GM12878 (cell line): ENCODE measurements around the gene SUFU. TPM values are rescaled to one million over a fixed set of nuclear protein-coding genes. Genes with fewer than 3 reads are reported as not detected.
"Not testable (repeated sequence)": the region's sequence is repeated elsewhere in the genome, so short reads cannot be mapped to it uniquely, and the experiment has no call there.

Source experiments
- ATAC-seq: fragments of 200-7000 bp; cut with Tn5 transposase; 3 replicates; pipeline ENCODE4 v1.9.1; 2020; ENCODE audit warnings: mild to moderate bottlenecking, moderate library complexity
- BruUV-seq: library from RNA; stranded (reverse); fragments of 400-500 nt; replicated peaks from 2 replicates; lab custom pipeline; 2021; lab: Mats Ljungman, UMichigan
- CTCF ChIA-PET: fragments of 300-600 bp; sonication (Branson Sonifier 250); formaldehyde crosslinking; extraction: SDS; loops from one replicate; lab custom pipeline; 2021; ENCODE audit warnings: inconsistent platforms; lab: Yijun Ruan, JAX
- POLR2A ChIA-PET: fragments of 350-600 bp; formaldehyde crosslinking; extraction: SDS; loops from one replicate; lab custom pipeline; 2021; ENCODE audit warnings: inconsistent platforms; lab: Charles Lee
- RAD21 ChIA-PET: fragments of 300-600 bp; sonication (Branson Sonifier 250); formaldehyde crosslinking; loops from one replicate; lab custom pipeline; 2023; ENCODE audit warnings: antibody characterized with exemption; ENCODE audit not compliant: unreplicated experiment; lab: Charles Lee
- SMC1A ChIA-PET: fragments of 300-600 bp; sonication (Branson Sonifier 250); formaldehyde crosslinking; loops from one replicate; lab custom pipeline; 2023; ENCODE audit not compliant: unreplicated experiment, uncharacterized antibody; lab: Charles Lee
- DNase-seq: peaks from one replicate; pipeline ENCODE4 v3.0.0-alpha.2; 2011; ENCODE audit warnings: low read depth, low spot score
- FAIRE-seq: peaks from 3 replicates; lab custom pipeline; 2011; peaks lifted over from hg19 to GRCh38; lab: Jason Lieb, UNC
- H2AFZ ChIP-seq: 2 replicates; pipeline ENCODE4 v1.6.0; 2011; ENCODE audit warnings: low read depth, low read length, control low read depth; ENCODE audit not compliant: control insufficient read depth
- H3K27ac ChIP-seq: 2 replicates; pipeline ENCODE4 v1.5.1; 2011; ENCODE audit warnings: control low read depth; ENCODE audit not compliant: control insufficient read depth, insufficient read depth
- H3K27me3 ChIP-seq, 2 experiments: replicated peaks in 1 of 2; 2 replicates each; pipeline versions ENCODE4 v1.6.0 to v1.6.1; 2011; ENCODE audit warnings: low read length in 1 of 2; ENCODE audit not compliant: control insufficient read depth in 2 of 2, insufficient read depth in 2 of 2
- H3K36me3 ChIP-seq, 2 experiments: 2 replicates each; pipeline ENCODE4 v1.5.1; 2011; ENCODE audit warnings: low read length in 1 of 2; ENCODE audit not compliant: control insufficient read depth in 2 of 2, insufficient read depth in 2 of 2
- H3K4me1 ChIP-seq: 2 replicates; pipeline ENCODE4 v1.6.1; 2011; ENCODE audit warnings: mild to moderate bottlenecking, low read length, moderate library complexity, mixed read lengths; ENCODE audit not compliant: control insufficient read depth, insufficient read depth
- H3K4me2 ChIP-seq: 2 replicates; pipeline ENCODE4 v1.6.0; 2011; ENCODE audit warnings: control low read depth; ENCODE audit not compliant: control insufficient read depth, insufficient read depth
- H3K4me3 ChIP-seq: fragments of 200-600 bp; sonication (generic); 2 replicates; pipeline ENCODE4 v1.5.1; 2016
- H3K79me2 ChIP-seq: 2 replicates; pipeline ENCODE4 v1.6.0; 2011; ENCODE audit warnings: low read length; ENCODE audit not compliant: control insufficient read depth, insufficient read depth
- H3K9ac ChIP-seq: 2 replicates; pipeline ENCODE4 v1.8.0; 2011; ENCODE audit warnings: low read length, control low read depth, mixed read lengths; ENCODE audit not compliant: control insufficient read depth, insufficient read depth
- H3K9me3 ChIP-seq: replicated peaks from 3 replicates; pipeline ENCODE4 v1.5.1; 2011; ENCODE audit warnings: mild to moderate bottlenecking, low read length; ENCODE audit not compliant: control insufficient read depth, insufficient read depth
- H4K20me1 ChIP-seq: 2 replicates; pipeline ENCODE4 v1.6.0; 2011; ENCODE audit not compliant: control insufficient read depth, insufficient read depth
- ATF7 ChIP-seq: fragments of 450-650 bp; IDR thresholded peaks from 2 replicates; pipeline ENCODE4 v1.6.1; 2016; ENCODE audit warnings: low read depth, mild to moderate bottlenecking
- CEBPB ChIP-seq, 2 experiments: fragments of 150-350 bp in 1 of 2; IDR thresholded peaks; 2 replicates each; pipeline ENCODE4 v1.6.1; 2012 to 2014; ENCODE audit warnings: low read depth in 2 of 2, low read length in 2 of 2, borderline replicate concordance in 1 of 2, inconsistent platforms in 1 of 2
- CHD4 ChIP-seq: fragments of 200-600 bp; sonication (generic); IDR thresholded peaks from 2 replicates; pipeline ENCODE4 v1.6.1; 2016; ENCODE audit warnings: mild to moderate bottlenecking
- HDAC2 ChIP-seq: fragments of 200-600 bp; sonication (generic); IDR thresholded peaks from 2 replicates; pipeline ENCODE4 v1.6.1; 2017
- NFXL1 ChIP-seq: fragments of 450-650 bp; IDR thresholded peaks from 2 replicates; pipeline ENCODE4 v1.6.1; 2017; ENCODE audit warnings: antibody characterized with exemption, mild to moderate bottlenecking, borderline replicate concordance
- NFYA ChIP-seq: IDR thresholded peaks from 2 replicates; pipeline ENCODE4 v1.6.1; 2011; ENCODE audit warnings: low read depth, mild to moderate bottlenecking, low read length, improper control_type of control experiment, borderline replicate concordance
- NR2C2 ChIP-seq: IDR thresholded peaks from 2 replicates; pipeline ENCODE4 v1.6.1; 2011; ENCODE audit warnings: borderline replicate concordance, low read depth; ENCODE audit not compliant: control insufficient read depth, insufficient read length
- PML ChIP-seq: IDR thresholded peaks from 2 replicates; pipeline ENCODE4 v1.6.1; 2012; ENCODE audit warnings: low read length, inconsistent platforms
- POU2F2 ChIP-seq: IDR thresholded peaks from 3 replicates; pipeline ENCODE4 v1.6.1; 2011; ENCODE audit warnings: low read depth, mild to moderate bottlenecking, low read length, borderline replicate concordance
- RB1 ChIP-seq: fragments of 450-650 bp; formaldehyde crosslinking; IDR thresholded peaks from 2 replicates; pipeline ENCODE4 v1.6.1; 2017; ENCODE audit warnings: mild to moderate bottlenecking, borderline replicate concordance
- SP1 ChIP-seq: IDR thresholded peaks from one replicate; pipeline ENCODE4 v1.6.1; 2011; ENCODE audit warnings: low read depth, low read length
- STAT3 ChIP-seq: IDR thresholded peaks from 2 replicates; pipeline ENCODE4 v1.6.1; 2011; ENCODE audit warnings: low read depth, low read length, improper control_type of control experiment
- SUPT20H ChIP-seq: IDR thresholded peaks from 2 replicates; pipeline ENCODE4 v1.6.1; 2011; ENCODE audit warnings: low read depth, mild to moderate bottlenecking, low read length, moderate library complexity, borderline replicate concordance; ENCODE audit not compliant: control insufficient read depth
- WGBS: methylation state at CpG from one replicate; pipeline ENCODE4 v1.1.6; 2016; ENCODE audit warnings: low lambda C conversion rate; ENCODE audit not compliant: insufficient replicate concordance, insufficient coverage; ENCODE audit errors: missing lambda C conversion rate; 5-methylcytosine and 5-hydroxymethylcytosine counted together
- in situ Hi-C: fragments of 300-500 bp; cut with MboI; formaldehyde crosslinking; loops from 9 replicates; pipeline ENCODE4 v1.14.3; 2018; ENCODE audit warnings: mixed read lengths
- intact Hi-C: fragments of 100-400 bp; cut with micrococcal nuclease; formaldehyde crosslinking; loops from one replicate; pipeline ENCODE4 v1.14.2; 2022; ENCODE audit not compliant: unreplicated experiment
- polyA plus RNA-seq, 11 experiments: library from polyadenylated mRNA; depleted of rRNA in 4 of 11; unstranded in 6 of 11; stranded (reverse) in 5 of 11; fragments of >200 nt; fragmentation: Nextera tagmentation in 4 of 11; fragmentation: Illumina TruSeq in 1 of 11; extraction: Ambion mirVana in 4 of 11; extraction: Trizol in 1 of 11; gene quantifications; 1 replicate in 1 of 11; 2 replicates in 10 of 11; pipeline versions ENCODE4 v1.2.1 to v1.2.3, GENCODE V29; 2011 to 2016; ENCODE audit warnings: inconsistent platforms in 2 of 11, missing spikeins in 2 of 11, low read depth in 1 of 11
- total RNA-seq, 4 experiments: library from RNA; depleted of rRNA in 3 of 4; stranded (reverse); fragments of >200 nt in 3 of 4; fragmentation: Illumina TruSeq in 1 of 4; extraction: Trizol in 1 of 4; gene quantifications; 2 replicates each; pipeline versions ENCODE4 v1.2.1 to v1.2.3, GENCODE V29; 2013 to 2021
- TF ChIP-seq, protein P1 (sequence below): IDR thresholded peaks from 2 replicates; pipeline ENCODE4 v1.6.1; 2012; ENCODE audit warnings: low read depth, low read length, improper control_type of control experiment
- TF ChIP-seq, protein P2 (sequence below): fragments of 450-650 bp; IDR thresholded peaks from 2 replicates; pipeline ENCODE4 v1.6.1; 2017; ENCODE audit warnings: borderline replicate concordance

The SUFU gene
- total and polyA plus RNA-seq, 10 of the 15 experiments (the other 5 are each of a cell fraction or from before 2014, with no cell fraction given): 0.68 to 7.7 (median 2.4) TPM

DNA sequence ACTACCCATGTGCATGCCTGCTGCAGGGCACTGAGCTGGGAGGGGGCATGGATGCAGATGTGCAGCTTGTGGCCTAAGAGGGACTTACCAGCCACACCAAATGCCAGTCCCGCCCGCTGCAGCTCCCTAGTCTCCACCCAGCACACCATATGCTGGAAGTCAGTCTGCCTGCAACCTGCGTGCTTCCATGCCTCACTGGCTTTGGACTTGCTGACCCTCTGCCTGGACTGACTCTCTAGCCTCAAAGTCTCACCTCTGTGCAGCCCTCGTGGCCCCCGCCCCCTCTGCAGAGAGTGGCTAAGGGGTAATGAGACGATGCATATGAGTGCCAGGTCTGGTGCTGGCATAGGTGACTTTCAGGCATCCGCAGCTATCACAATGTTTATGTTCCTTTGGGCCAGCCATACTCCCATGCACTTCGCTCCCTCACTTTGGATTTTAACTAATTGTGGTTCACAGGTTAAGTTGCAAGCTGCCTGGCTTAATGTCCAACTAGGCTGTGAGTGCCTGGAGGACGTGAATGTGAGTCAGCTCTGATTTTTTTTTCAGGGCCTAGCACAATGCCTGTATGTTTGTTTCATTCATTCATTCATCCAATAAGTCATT, 162.2 kb downstream of the SUFU start:
- peaks cover 10% of the 10 kb centered on the region for H3K4me1 ChIP-seq
- SMC1A ChIA-PET: interaction anchor here (0.7 to 1.9 kb wide), 5 partner anchors 10 to 162 kb away, joined by 3 to 5 read pairs (median 3); partner anchors contain the start of genes SUFU and TRIM8
- H3K9ac ChIP-seq: no peak overlapping the region
- RAD21 ChIA-PET: interaction anchor here (1.1 to 1.4 kb wide), 2 partner anchors 10 to 13 kb away, joined by 5 read pairs; no protein-coding TSS in a partner anchor
- no TSS peak for BruUV-seq
- H4K20me1 ChIP-seq: no peaks in the 10 kb centered on the region
- POLR2A ChIA-PET: interaction anchor here (0.5 to 1.9 kb wide), 4 partner anchors 9 to 674 kb away, joined by 4 to 7 read pairs (median 5); partner anchors contain the start of gene TRIM8
- FAIRE-seq (no peak), DNase-seq (no peak), ATAC-seq (no peak)
- WGBS: 84% methylated on average over 9 of the region's 9 CpGs
- intact Hi-C loops (no loop called here), in situ Hi-C loops (no loop called here)
- no peaks in the 10 kb centered on the region for H3K27me3 ChIP-seq
- CTCF ChIA-PET: interaction anchor here (0.6 to 9.4 kb wide), 4 partner anchors 10 to 70 kb away, joined by 3 to 82 read pairs (median 4); no protein-coding TSS in a partner anchor
- H3K27ac ChIP-seq: no peak overlapping the region
- no peak overlapping the region for H2AFZ ChIP-seq
- H3K36me3 ChIP-seq: no peaks in the 10 kb centered on the region
- H3K4me2 ChIP-seq: no peak overlapping the region
- no peaks in the 10 kb centered on the region for H3K79me2 ChIP-seq
- H3K9me3 ChIP-seq: no peaks in the 10 kb centered on the region
- TF ChIP-seq POU2F2: no peak
- no peak for TF ChIP-seq STAT3
- TF ChIP-seq NFYA: no peak
- TF ChIP-seq NR2C2: no peak
- no peak for TF ChIP-seq RB1
- TF ChIP-seq SP1: no peak
- no peak for TF ChIP-seq HDAC2
- no peak for TF ChIP-seq CEBPB (IDR thresholded peaks at IDR 0.05; ENCODE audit: borderline replicate concordance in 1 of 2, low read depth in 2 of 2, low read length in 2 of 2)
- TF ChIP-seq ATF7: no peak
- no peak for TF ChIP-seq SUPT20H
- TF ChIP-seq CHD4: no peak
- TF ChIP-seq PML: no peak
- TF ChIP-seq NFXL1: no peak
- TF ChIP-seq, protein P1, sequence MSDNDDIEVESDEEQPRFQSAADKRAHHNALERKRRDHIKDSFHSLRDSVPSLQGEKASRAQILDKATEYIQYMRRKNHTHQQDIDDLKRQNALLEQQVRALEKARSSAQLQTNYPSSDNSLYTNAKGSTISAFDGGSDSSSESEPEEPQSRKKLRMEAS: no peak
- TF ChIP-seq, protein P2, sequence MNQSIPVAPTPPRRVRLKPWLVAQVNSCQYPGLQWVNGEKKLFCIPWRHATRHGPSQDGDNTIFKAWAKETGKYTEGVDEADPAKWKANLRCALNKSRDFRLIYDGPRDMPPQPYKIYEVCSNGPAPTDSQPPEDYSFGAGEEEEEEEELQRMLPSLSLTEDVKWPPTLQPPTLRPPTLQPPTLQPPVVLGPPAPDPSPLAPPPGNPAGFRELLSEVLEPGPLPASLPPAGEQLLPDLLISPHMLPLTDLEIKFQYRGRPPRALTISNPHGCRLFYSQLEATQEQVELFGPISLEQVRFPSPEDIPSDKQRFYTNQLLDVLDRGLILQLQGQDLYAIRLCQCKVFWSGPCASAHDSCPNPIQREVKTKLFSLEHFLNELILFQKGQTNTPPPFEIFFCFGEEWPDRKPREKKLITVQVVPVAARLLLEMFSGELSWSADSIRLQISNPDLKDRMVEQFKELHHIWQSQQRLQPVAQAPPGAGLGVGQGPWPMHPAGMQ: no peak
- TF ChIP-seq, all 136 proteins: peak for 0
- no peak overlapping the region for H3K4me3 ChIP-seq

DNA sequence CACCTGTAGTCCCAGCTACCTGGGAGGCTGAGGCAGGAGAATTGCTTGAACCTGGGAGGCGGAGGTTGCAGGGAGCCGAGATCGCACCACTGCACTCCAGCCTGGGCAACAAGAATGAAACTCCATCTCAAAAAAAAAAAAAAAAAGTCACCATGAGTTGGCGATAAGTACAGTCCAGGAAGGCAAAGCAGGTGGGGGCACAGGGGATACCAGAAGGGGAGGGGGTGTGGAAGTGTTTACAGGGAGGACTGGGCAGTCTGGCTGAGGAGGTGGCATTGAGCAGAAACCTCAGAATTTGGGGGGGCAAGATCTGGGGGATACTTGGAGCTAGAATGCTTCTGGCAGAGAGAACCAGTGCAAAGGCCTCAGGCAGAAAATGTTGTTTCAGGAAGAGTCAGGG, 163.6 kb downstream of the SUFU start:
- FAIRE-seq, intact Hi-C loops, H3K27me3 ChIP-seq, H3K4me3 ChIP-seq, H3K4me1 ChIP-seq, in situ Hi-C loops, H3K36me3 ChIP-seq, H3K27ac ChIP-seq, ATAC-seq, DNase-seq, BruUV-seq, H3K79me2 ChIP-seq, H3K4me2 ChIP-seq, H4K20me1 ChIP-seq, H2AFZ ChIP-seq, H3K9ac ChIP-seq, H3K9me3 ChIP-seq: not testable (repeated sequence)
- ChIA-PET CTCF (interaction anchor here (0.6 kb wide), 1 partner anchor 58 kb away, joined by 3 read pairs; no protein-coding TSS in a partner anchor), RAD21 (interaction anchor here (1.4 kb wide), 1 partner anchor 11 kb away, joined by 5 read pairs; no protein-coding TSS in a partner anchor), POLR2A (interaction anchor here (0.6 to 1.9 kb wide), 5 partner anchors 7 to 443 kb away, joined by 3 to 7 read pairs (median 3); no protein-coding TSS in a partner anchor), SMC1A (interaction anchor here (1.6 to 1.9 kb wide), 2 partner anchors 9 to 46 kb away, joined by 5 to 6 read pairs; partner anchors contain the start of gene ARL3)
- 83% methylated on average over 1 of the region's 4 CpGs for WGBS
